K562 (cell line): ENCODE results near the gene GREB1. TPM values are rescaled to one million over a fixed set of nuclear protein-coding genes. Genes with fewer than 3 reads are reported as not detected.

Experiments used
- ATAC-seq: fragments of 200-7000 bp; cut with Tn5 transposase; 3 replicates; pipeline ENCODE4 v1.9.1; 2020; ENCODE audit warnings: moderate library complexity
- BruUV-seq: library from RNA; stranded (reverse); fragments of 400-500 nt; replicated peaks from 2 replicates; lab custom pipeline; 2021; lab: Mats Ljungman, UMichigan
- CTCF ChIA-PET: fragments of 300-600 bp; formaldehyde crosslinking; extraction: SDS; loops from one replicate; lab custom pipeline; 2021; ENCODE audit warnings: low intra/inter-chr PET ratio; lab: Yijun Ruan, JAX
- POLR2A ChIA-PET: fragments of 300-600, 350-650 bp; sonication (Branson Sonifier 250); formaldehyde crosslinking; extraction: SDS; loops from one replicate; lab custom pipeline; 2021; ENCODE audit warnings: antibody characterized with exemption, inconsistent platforms; lab: Yijun Ruan, JAX
- DNase-seq, 4 experiments: peaks; one replicate each; pipeline versions ENCODE4 v3.0.0 to v3.0.0-alpha.2; 2011 to 2018; ENCODE audit warnings: low spot score in 3 of 4, mixed read lengths in 3 of 4; ENCODE audit errors: extremely low read depth in 1 of 4
- FAIRE-seq: peaks from 2 replicates; lab custom pipeline; 2011; peaks lifted over from hg19 to GRCh38; lab: Jason Lieb, UNC
- H2AFZ ChIP-seq: 2 replicates; pipeline ENCODE4 v1.6.0; 2011; ENCODE audit warnings: low read depth, low read length, control low read depth, inconsistent platforms
- H3K27ac ChIP-seq: fragments of 200-600 bp; 3 replicates; pipeline ENCODE4 v1.8.0; 2011; ENCODE audit warnings: low read depth, mild to moderate bottlenecking, control low read depth, inconsistent platforms, low read length, moderate library complexity, mixed read lengths; ENCODE audit errors: extremely low read depth
- H3K27me3 ChIP-seq, 2 experiments: fragments of 300-600 bp in 1 of 2; 2 replicates in 1 of 2; 3 replicates in 1 of 2; pipeline versions ENCODE4 v1.6.0 to v1.8.0; 2011; ENCODE audit warnings: inconsistent platforms in 2 of 2, low read length in 2 of 2, mild to moderate bottlenecking in 1 of 2, mixed read lengths in 1 of 2, moderate library complexity in 1 of 2; ENCODE audit not compliant: control insufficient read depth in 2 of 2, insufficient read depth in 2 of 2
- H3K36me3 ChIP-seq: fragments of 300-600 bp; 3 replicates; pipeline ENCODE4 v1.8.0; 2011; ENCODE audit warnings: mild to moderate bottlenecking, low read length, inconsistent platforms; ENCODE audit not compliant: control insufficient read depth, insufficient read depth
- H3K4me1 ChIP-seq, 2 experiments: fragments of 200-600 bp in 1 of 2; replicated peaks in 1 of 2; 2 replicates in 1 of 2; 3 replicates in 1 of 2; pipeline versions ENCODE4 v1.5.1 to v1.8.0; 2011; ENCODE audit warnings: inconsistent platforms in 2 of 2, low read length in 2 of 2, mild to moderate bottlenecking in 1 of 2, mixed read lengths in 1 of 2, moderate library complexity in 1 of 2; ENCODE audit not compliant: control insufficient read depth in 2 of 2, insufficient read depth in 2 of 2
- H3K4me2 ChIP-seq: 2 replicates; pipeline ENCODE4 v1.6.1; 2011; ENCODE audit warnings: low read length, control low read depth, inconsistent platforms, mixed read lengths; ENCODE audit not compliant: insufficient read depth
- H3K4me3 ChIP-seq: fragments of 200-600 bp; sonication (generic), shearing (Covaris generic); 2 replicates; pipeline ENCODE4 v1.5.1; 2016; ENCODE audit warnings: control low read depth, inconsistent platforms
- H3K79me2 ChIP-seq: fragments of 200-600 bp; 3 replicates; pipeline ENCODE4 v1.8.0; 2011; ENCODE audit warnings: low read length, inconsistent platforms; ENCODE audit not compliant: control insufficient read depth, insufficient read depth
- H3K9ac ChIP-seq, 2 experiments: 2 replicates each; pipeline versions ENCODE4 v1.6.0 to v1.6.1; 2011; ENCODE audit warnings: low read depth in 2 of 2, low read length in 2 of 2, control low read depth in 1 of 2, inconsistent platforms in 1 of 2, mild to moderate bottlenecking in 1 of 2, mixed read lengths in 1 of 2; ENCODE audit not compliant: insufficient read depth in 1 of 2
- H3K9me1 ChIP-seq: one replicate; pipeline ENCODE4 v1.6.0; 2011; ENCODE audit warnings: inconsistent platforms, mild to moderate bottlenecking, low read length, moderate library complexity; ENCODE audit not compliant: control insufficient read depth, insufficient read depth
- H3K9me3 ChIP-seq: replicated peaks from 2 replicates; pipeline ENCODE4 v1.5.1; 2011; ENCODE audit warnings: low read depth, low read length, inconsistent platforms; ENCODE audit not compliant: control insufficient read depth, insufficient read depth
- H4K20me1 ChIP-seq: replicated peaks from 2 replicates; pipeline ENCODE4 v1.6.1; 2011; ENCODE audit warnings: low read length, inconsistent platforms, mixed read lengths; ENCODE audit not compliant: control insufficient read depth, insufficient read depth
- BCOR ChIP-seq: fragments of 450-650 bp; IDR thresholded peaks from 2 replicates; pipeline ENCODE4 v1.6.1; 2016
- DEAF1 ChIP-seq: fragments of 450-650 bp; formaldehyde crosslinking; IDR thresholded peaks from 2 replicates; pipeline ENCODE4 v1.4.0; 2020; ENCODE audit warnings: mild to moderate bottlenecking, moderate library complexity
- GABPB1 ChIP-seq: sonication (generic); formaldehyde crosslinking; IDR thresholded peaks from 2 replicates; pipeline ENCODE4 v1.8.0; 2022; ENCODE audit warnings: mild to moderate bottlenecking, missing genetic modification reagents
- GTF2B ChIP-seq: IDR thresholded peaks from 2 replicates; pipeline ENCODE4 v1.6.1; 2011; ENCODE audit not compliant: insufficient read length; ENCODE audit errors: extremely low read depth
- HOXB6 ChIP-seq: fragments of 250-450 bp; sonication (Bioruptor Pico); IDR thresholded peaks from 2 replicates; pipeline ENCODE4 v1.5.1; 2022; ENCODE audit warnings: mild to moderate bottlenecking, borderline replicate concordance
- MCM5 ChIP-seq: fragments of 450-650 bp; IDR thresholded peaks from 2 replicates; pipeline ENCODE4 v1.6.1; 2016; ENCODE audit warnings: low read depth
- MED1 ChIP-seq: sonication (generic); formaldehyde crosslinking; IDR thresholded peaks from 2 replicates; pipeline ENCODE4 v1.8.1; 2023; ENCODE audit warnings: missing genetic modification reagents, borderline replicate concordance
- TAF1 ChIP-seq: IDR thresholded peaks from 2 replicates; pipeline ENCODE4 v1.6.1; 2011; ENCODE audit warnings: mild to moderate bottlenecking, low read length, moderate library complexity; ENCODE audit not compliant: insufficient read depth, control insufficient read depth, severe bottlenecking; ENCODE audit errors: extremely low read depth
- TEAD1 ChIP-seq, 2 experiments: fragments of 450-650 bp in 1 of 2; sonication (generic) in 1 of 2; formaldehyde crosslinking; IDR thresholded peaks; 2 replicates each; pipeline versions ENCODE4 v1.4.0 to v1.8.0; 2020 to 2022; ENCODE audit warnings: mild to moderate bottlenecking in 2 of 2, missing genetic modification reagents in 1 of 2
- ZBTB12 ChIP-seq: fragments of 250-450 bp; sonication (Bioruptor Pico); IDR thresholded peaks from 2 replicates; pipeline ENCODE4 v1.4.0; 2020
- ZBTB7A ChIP-seq: IDR thresholded peaks from 2 replicates; pipeline ENCODE4 v1.6.1; 2011; ENCODE audit warnings: low read depth, mild to moderate bottlenecking, low read length, moderate library complexity, borderline replicate concordance; ENCODE audit not compliant: control insufficient read depth
- ZNF507 ChIP-seq: conservative IDR thresholded peaks from 2 replicates; pipeline ENCODE4 v1.6.1; 2017; ENCODE audit warnings: missing genetic modification characterization, missing compliant biosample characterization
- WGBS: fragments of 100-300 bp; shearing (Covaris generic); methylation state at CpG from one replicate; pipeline ENCODE4 v1.1.6; 2016; ENCODE audit warnings: low coverage, mixed read lengths; ENCODE audit not compliant: insufficient coverage; ENCODE audit errors: missing lambda C conversion rate; 5-methylcytosine and 5-hydroxymethylcytosine counted together
- in situ Hi-C: fragments of 300-500 bp; cut with MboI; formaldehyde crosslinking; loops from 4 replicates; pipeline ENCODE4 v1.15.0; 2018; ENCODE audit warnings: inconsistent platforms, mixed read lengths
- intact Hi-C: fragments of 100-400 bp; cut with micrococcal nuclease; formaldehyde crosslinking; loops from 2 replicates; pipeline ENCODE4 v1.14.2; 2022
- polyA plus RNA-seq, 8 experiments: library from polyadenylated mRNA; depleted of rRNA in 4 of 8; stranded (reverse) in 5 of 8; unstranded in 3 of 8; fragments of >200 nt; fragmentation: Nextera tagmentation in 2 of 8; fragmentation: Illumina TruSeq in 1 of 8; extraction: Ambion mirVana in 2 of 8; extraction: Trizol in 1 of 8; gene quantifications; 2 replicates each; pipeline versions ENCODE4 v1.2.1 to v1.2.3, GENCODE V29; 2011 to 2014; ENCODE audit warnings: inconsistent platforms in 1 of 8, missing spikeins in 1 of 8
- total RNA-seq, 7 experiments: library from RNA; depleted of rRNA in 6 of 7; stranded (reverse); fragments of >200 nt in 6 of 7; fragmentation: Illumina TruSeq in 2 of 7; extraction: Trizol in 2 of 7; gene quantifications; 2 replicates each; pipeline versions ENCODE4 v1.2.1 to v1.2.3, GENCODE V29; 2011 to 2021; ENCODE audit warnings: low replicate concordance in 1 of 7
- TF ChIP-seq, protein P1 (sequence below), 3 experiments: fragments of 200-800 bp in 1 of 3; sonication (Bioruptor generic) in 1 of 3; sonication (generic) in 1 of 3; formaldehyde crosslinking in 1 of 3; IDR thresholded peaks; 2 replicates each; pipeline versions ENCODE4 v1.6.1 to v1.8.0; 2016 to 2022; ENCODE audit warnings: mild to moderate bottlenecking in 2 of 3, missing compliant biosample characterization in 2 of 3, missing genetic modification characterization in 2 of 3, missing genetic modification reagents in 1 of 3
- TF ChIP-seq, protein P2 (sequence below), 2 experiments: fragments of 450-650 bp in 1 of 2; sonication (generic) in 1 of 2; formaldehyde crosslinking; conservative IDR thresholded peaks; 2 replicates each; pipeline versions ENCODE4 v1.4.0 to v1.8.1; 2020 to 2022; ENCODE audit warnings: mild to moderate bottlenecking in 1 of 2, missing genetic modification reagents in 1 of 2
- TF ChIP-seq, protein P3 (sequence below): sonication (generic); formaldehyde crosslinking; IDR thresholded peaks from 2 replicates; pipeline ENCODE4 v1.8.0; 2022; ENCODE audit warnings: missing genetic modification reagents, mild to moderate bottlenecking, borderline replicate concordance

The GREB1 gene
- total and polyA plus RNA-seq, 9 of the 15 experiments (the other 6 are each of a cell fraction or from before 2014, with no cell fraction given), result 0.04 to 0.86 (median 0.10) TPM; not detected in 1

GRCh38 chr2:11525762-11526161 is 8.1 kb upstream of the GREB1 start:
- H3K27ac ChIP-seq, result no peak overlapping the region
- ChIA-PET POLR2A (interaction anchor here (0.6 to 0.7 kb wide), 2 partner anchors 49 to 376 kb away, joined by 3 read pairs; no protein-coding TSS in a partner anchor), CTCF (no interaction called here)
- no TSS peak for BruUV-seq
- peaks cover 11 to 34% of the 10 kb centered on the region in 2 experiments; a peak in 4 of 5 replicates for H3K27me3 ChIP-seq
- in situ Hi-C loops (no loop called here), intact Hi-C loops (no loop called here)
- 0% methylated on average over 7 of the region's 7 CpGs for WGBS
- no peaks in the 10 kb centered on the region for H3K4me1 ChIP-seq
- H3K9ac ChIP-seq, result no peak overlapping the region
- no peak overlapping the region for H3K4me2 ChIP-seq
- H3K79me2 ChIP-seq, result no peaks in the 10 kb centered on the region
- H2AFZ ChIP-seq, result no peak overlapping the region
- no peak for ATAC-seq
- TF ChIP-seq GTF2B (no peak), ZBTB7A (no peak), DEAF1 (no peak), MCM5 (no peak), HOXB6 (CRISPR knock-in tag) (no peak), TAF1 (no peak), ZBTB12 (CRISPR knock-in tag) (no peak), GABPB1 (CRISPR knock-in tag) (no peak), MED1 (CRISPR knock-in tag) (no peak), ZNF507 (tag) (no peak), TEAD1 (CRISPR knock-in tag; IDR thresholded peaks at IDR 0.05) (no peak), BCOR (no peak)
- TF ChIP-seq, protein P1, sequence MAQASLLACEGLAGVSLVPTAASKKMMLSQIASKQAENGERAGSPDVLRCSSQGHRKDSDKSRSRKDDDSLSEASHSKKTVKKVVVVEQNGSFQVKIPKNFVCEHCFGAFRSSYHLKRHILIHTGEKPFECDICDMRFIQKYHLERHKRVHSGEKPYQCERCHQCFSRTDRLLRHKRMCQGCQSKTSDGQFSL (CRISPR knock-in tag; IDR thresholded peaks at IDR 0.05), result no peak
- TF ChIP-seq, protein P1 (tag; IDR thresholded peaks at IDR 0.05), result no peak
- TF ChIP-seq, protein P2, sequence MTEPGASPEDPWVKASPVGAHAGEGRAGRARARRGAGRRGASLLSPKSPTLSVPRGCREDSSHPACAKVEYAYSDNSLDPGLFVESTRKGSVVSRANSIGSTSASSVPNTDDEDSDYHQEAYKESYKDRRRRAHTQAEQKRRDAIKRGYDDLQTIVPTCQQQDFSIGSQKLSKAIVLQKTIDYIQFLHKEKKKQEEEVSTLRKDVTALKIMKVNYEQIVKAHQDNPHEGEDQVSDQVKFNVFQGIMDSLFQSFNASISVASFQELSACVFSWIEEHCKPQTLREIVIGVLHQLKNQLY (CRISPR knock-in tag; conservative IDR thresholded peaks at IDR 0.05), result no peak
- TF ChIP-seq, protein P3, sequence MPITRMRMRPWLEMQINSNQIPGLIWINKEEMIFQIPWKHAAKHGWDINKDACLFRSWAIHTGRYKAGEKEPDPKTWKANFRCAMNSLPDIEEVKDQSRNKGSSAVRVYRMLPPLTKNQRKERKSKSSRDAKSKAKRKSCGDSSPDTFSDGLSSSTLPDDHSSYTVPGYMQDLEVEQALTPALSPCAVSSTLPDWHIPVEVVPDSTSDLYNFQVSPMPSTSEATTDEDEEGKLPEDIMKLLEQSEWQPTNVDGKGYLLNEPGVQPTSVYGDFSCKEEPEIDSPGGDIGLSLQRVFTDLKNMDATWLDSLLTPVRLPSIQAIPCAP (CRISPR knock-in tag), result no peak
- H3K4me3 ChIP-seq, result no peak overlapping the region
- no peaks in the 10 kb centered on the region for H3K9me3 ChIP-seq
- no peak for DNase-seq
- no peaks in the 10 kb centered on the region for H3K36me3 ChIP-seq
- no peaks in the 10 kb centered on the region for H4K20me1 ChIP-seq
- FAIRE-seq, result no peak
- H3K9me1 ChIP-seq, result no peaks in the 10 kb centered on the region
